GM11168 (cell line): ENCODE results near the gene EPHB3.

ENCODE experiments used
- in situ Hi-C: fragments of 300-500 bp; cut with MboI; formaldehyde crosslinking; loops from one replicate; pipeline ENCODE4 v1.12.0; 2022; ENCODE audit warnings: low sequenced_read_pairs; ENCODE audit not compliant: unreplicated experiment

The EPHB3 gene

GRCh38 chr3:184561061-184561912 is at the start of gene EPHB3:
Gene EPHB3, plus strand, starts transcription at chr3:184561785. Its CDS starts 451 bp downstream, at chr3:184562236.
- in situ Hi-C loops, result no loop called here

- in situ Hi-C loops, result no loop called here
These were observed 49.0 kb upstream of the EPHB3 start for GRCh38 chr3:184512621-184513020.

DNA sequence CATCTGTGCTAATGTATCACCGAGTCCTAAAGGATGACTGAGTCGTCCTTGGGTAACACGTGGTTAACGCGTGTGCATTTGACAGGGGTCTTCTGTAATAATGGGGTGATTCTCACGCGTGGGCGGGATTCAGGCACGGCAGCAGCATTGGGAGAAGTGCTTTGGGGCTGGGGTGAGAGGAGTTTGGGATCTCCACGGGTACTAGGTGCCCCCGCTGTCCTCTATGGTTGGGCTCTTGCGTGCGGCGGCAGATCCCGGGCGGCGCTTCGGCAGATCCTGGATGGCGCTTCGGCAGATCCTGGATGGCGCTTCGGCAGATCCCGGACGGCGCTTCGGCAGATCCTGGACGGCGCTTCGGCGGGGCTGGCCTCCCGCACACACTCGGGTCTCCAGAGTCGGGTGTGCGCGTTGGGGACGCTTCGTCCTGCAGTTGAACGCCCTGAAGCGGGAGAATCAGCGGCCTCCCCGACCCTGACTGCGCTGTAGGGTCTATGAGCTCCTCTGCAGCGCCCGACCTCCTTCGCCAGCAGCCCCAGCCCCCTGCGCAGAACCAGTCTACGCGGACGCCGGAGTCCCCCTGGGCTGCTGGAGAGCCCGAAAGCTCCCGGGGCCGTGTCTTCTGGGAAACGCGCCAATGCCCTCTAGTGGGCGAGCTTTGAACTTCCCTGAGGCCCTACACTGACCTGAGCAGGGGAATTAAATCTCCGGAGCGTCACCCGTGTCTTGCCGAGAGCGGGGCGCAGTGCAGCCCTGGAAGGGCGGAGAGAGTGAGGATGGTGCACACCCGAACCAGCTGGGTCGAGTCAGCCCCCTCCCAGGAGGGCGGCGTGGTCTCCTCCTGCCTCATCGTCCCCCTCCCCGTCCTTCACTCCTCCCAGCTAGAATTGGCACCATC is 48.1 kb upstream of the EPHB3 start:
- in situ Hi-C loops, result no loop called here

GRCh38 chr3:184514171-184514490 is 47.5 kb upstream of the EPHB3 start:
- in situ Hi-C loops, result no loop called here

DNA sequence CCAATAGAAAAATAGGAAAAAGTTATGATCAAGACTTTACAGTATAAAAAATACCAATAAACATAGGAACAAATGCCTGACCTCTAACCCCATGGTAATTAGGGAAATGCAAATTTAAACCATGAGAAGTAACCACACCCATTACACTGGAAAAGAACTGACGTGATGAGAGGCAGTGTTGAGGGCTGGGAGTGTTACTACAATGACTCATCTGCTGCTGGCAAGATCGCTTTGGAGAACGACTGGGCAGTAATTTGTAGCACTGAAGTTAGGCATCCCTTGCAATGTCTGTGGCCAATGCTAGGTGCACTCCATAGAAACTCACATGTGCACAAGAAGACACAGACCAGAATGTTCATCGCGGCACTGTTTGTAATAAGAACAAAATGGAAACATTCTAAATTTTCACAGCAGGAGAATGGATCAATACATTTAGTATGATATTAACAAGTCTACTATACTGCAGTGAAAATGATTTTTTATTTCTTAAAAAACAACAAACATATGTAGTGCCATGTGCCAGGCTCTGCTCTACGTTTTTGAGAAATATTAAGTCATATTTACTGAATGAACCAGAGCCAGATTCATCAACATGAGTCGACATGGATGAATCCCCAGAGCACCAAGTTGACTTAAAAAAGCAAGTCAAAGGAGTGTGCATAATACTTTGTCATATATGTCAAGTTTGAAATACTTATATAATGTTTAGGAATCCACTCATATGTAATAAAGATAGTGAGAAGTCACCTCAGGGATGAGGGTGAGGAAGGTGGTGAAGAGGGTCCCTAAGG is 37.6 kb upstream of the EPHB3 start:
- in situ Hi-C loops, result no loop called here

GRCh38 chr3:184524981-184525336 is 36.6 kb upstream of the EPHB3 start:
- in situ Hi-C loops, result no loop called here

GRCh38 chr3:184525337-184526087 is 36.1 kb upstream of the EPHB3 start:
- in situ Hi-C loops, result no loop called here

DNA sequence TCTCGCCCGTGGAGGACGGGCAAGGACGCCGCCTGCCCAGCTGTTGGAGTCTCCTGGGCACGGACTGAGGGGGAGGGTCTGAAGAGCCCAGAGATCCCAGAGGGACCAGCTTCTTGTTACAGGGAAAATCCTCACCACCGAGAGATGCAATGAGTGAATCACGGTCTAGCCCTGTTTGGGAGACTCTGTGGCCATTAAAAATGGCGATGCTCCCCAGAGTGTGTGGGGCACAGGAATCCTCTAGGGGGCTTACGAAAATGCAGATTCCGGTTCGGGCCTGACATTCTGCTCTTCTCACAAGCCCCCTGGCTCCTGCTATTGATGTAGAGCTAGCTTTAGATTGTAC is 35.5 kb upstream of the EPHB3 start:
- in situ Hi-C loops, result no loop called here

DNA sequence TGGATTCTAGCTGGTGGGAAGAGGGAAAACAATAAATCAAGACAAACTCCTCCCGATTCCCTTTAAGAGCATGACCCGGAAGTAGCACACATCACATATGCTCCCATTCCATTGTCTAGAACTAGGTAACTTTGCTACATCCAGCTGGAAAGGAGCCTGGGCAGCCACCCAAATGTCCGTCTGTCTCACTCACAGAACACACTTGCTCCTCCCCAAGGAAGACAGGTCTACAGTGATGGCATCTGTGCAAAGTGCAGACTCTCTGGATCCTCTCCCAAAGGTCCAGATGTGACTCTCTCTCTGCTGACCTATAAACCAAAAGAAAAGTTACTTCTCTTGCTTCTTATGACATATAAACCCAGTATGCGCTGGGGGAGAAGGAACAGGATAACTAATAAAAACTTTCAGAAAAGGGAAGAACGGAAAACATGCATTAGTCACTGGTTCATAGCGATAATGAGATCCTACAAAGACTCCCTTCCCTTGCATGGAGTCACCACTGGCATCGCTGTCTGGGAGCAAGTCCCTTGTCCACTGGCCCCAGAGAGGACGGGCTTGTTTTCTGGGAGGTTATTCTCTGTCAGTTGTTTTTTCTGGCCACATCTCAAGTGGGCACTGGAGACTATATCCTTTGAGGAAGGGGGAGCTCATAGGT is 29.8 kb upstream of the EPHB3 start:
- in situ Hi-C loops, result no loop called here

DNA sequence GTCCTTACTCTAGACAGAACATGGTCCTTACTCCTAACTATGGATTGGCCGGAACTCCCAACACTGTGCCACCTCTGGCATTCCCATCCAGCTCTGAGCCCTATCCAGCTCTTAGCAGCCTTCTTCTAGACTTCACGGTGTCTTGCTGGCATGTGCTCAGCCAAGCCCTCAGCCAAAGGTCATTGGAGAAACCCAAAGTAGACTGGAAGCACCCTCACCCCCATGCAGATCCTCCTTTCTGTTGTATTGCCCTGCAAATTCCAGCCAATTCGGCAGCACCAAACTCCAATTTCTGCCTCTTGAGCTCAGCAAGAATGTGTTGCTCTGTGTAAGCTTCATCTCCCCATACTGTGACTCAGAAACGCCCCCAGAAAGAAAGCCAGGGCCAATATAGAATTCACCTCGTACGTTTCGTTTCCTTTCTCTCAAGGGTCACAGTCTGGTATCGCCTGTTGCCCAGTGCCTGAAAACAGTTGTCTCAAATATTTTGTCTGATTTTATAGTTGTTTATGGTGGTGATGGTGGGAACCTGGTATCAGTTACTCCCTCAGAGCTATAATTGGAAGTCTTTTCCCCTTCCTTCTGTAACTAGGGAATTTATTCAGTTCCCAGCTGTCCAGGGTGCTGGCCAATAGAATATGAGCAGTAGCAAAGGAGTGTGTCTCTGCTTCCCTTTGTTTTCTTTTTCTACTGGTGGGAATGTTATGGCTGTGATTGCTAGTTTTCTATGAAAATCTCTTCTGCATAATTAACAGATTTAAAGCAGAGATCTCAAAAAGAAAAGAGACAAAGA is 28.4 kb upstream of the EPHB3 start:
- in situ Hi-C loops, result no loop called here

DNA sequence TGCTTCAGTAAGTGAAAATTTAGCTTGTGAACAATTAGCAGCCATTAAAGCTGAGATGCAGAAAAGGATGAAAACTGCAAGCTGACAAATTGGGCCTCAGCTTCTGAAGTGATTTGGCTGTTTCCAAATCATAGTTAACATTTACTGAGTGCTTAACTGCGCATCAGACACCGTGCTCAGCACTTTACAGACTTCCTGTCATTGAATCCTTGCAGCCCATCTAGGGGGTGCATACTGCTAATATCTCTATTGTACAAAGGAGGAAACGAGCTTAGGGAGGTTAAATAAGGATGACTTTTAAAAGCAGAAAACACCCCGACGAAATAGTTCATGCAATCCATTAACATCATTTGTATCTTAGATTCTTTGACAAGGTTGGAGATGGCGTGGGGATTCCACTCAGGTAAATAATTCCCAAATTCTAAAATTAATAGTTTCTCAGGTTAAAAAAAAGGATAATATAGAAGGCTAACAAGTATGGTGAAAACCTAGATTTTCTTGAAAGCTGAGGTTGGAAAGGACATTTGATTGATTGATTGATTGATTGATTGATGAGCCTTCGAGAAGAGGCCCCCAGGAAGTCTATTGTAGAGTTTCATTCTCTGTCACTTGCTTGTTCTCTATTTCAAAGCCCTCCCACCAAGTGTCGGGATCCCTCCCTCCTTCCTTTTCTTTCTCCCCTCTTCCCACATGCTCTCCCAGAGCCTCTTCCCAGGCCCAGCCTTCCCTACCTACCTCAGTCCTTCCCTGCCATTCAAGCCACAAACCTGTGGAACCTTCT is 23.5 kb upstream of the EPHB3 start:
- in situ Hi-C loops, result no loop called here

DNA sequence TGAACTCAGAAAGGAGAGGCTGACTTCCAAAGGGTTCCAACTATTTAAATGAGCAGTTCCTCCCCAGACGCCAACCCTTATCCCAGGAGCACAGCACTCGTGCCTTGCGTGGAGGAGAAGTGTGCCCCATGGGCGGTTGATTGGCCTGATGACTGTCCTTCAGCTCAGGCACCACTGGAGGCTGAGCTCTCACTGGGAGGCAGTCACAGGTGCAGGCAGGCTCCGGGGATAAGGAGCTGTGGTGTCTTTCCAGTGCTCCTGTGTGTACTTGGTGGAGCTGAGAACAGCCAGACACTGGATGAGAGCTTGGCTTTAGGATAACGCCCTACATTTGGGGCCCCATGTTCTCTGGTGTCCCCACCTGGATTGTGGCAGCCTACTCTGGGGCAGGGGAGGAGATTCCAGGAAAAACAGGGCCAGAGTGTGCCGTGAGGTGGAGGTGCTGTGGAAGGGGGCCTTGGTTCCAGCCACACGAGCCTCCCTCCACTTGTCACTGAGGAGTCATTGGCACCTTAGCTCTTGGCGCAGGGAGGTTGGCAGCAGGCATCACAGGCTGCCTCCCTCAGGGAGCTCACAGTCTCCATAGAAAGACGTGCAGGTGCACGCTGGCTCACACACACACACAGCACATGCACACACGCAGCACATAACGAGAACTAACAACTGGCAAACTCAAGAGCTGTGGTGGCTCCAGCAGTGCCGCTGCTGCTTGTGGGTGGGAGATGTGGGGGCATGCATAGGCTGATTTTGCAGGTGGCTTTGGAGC is 22.7 kb upstream of the EPHB3 start:
- in situ Hi-C loops, result no loop called here

DNA sequence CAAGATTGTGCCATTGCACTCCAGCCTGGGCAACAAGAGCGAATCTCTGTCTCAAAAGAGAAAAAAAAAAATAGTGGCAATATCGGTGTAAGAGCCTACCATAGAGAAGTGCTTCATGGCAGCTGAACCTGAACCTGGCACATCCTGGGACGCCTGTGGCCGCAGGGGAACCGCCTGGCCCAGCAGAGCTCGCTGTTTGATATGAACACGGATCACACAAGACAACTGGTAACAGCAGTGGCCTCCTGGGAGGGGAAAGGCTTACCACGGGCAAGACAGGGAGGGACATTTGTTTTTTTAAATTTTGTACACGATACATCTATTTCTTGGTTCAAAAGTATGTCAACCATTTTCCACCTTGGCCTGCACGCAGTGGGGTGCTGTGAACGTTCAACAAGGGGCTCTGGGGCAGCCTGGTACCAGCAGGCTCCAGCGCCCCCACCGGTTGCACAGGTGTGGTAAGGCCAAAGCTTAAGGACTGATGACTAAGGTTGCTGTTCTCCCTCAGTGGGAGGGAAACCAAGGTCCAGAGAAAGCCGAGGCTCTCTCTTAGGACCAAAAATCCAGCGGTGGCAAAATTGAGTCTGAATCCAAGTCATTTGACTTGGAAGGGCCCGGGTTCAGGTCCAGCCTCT is 21.7 kb upstream of the EPHB3 start:
- in situ Hi-C loops, result no loop called here

DNA sequence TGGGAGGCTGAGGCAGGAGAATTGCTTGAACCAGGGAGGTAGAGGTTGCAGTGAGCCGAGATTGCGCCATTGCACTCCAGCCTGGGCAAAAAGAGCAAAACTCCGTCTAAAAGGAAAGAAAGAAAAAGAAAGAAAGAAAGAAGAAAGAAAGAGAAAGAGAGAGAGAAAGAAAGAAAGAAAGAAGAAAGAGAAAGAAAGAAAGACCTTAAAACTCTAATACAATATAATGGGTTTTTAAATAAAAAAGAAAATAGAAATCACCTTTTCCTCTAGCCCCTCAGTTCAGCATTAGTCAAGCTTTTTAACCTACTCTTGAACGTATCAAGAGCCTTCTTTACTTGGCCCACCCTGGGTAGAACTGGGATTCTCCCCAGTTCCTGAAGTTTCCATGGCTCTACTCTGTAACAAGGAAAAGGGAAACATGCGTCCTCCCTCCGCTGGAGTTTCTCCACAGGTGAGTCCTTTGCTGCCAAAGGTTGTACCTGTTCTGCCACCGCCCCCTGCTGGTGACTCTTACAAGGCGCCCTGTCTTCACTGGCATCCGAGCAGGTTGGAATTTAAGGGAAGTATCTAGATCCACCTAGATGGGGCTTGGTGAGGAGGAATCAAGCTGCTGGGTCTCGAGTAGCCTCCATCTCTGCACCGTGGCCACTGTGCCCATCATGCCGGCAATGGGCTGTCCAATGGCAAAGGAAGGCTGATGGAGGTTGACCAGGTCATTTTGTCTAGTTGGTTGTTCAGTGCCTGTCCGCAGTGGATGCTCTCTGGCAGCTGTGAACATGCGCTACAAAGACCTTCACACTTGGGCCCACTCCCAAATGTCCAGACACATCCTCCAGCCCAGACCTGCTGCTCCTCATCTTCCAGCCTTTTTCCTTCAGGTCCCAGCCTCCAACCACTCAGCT is 20.6 kb upstream of the EPHB3 start:
- in situ Hi-C loops, result no loop called here

DNA sequence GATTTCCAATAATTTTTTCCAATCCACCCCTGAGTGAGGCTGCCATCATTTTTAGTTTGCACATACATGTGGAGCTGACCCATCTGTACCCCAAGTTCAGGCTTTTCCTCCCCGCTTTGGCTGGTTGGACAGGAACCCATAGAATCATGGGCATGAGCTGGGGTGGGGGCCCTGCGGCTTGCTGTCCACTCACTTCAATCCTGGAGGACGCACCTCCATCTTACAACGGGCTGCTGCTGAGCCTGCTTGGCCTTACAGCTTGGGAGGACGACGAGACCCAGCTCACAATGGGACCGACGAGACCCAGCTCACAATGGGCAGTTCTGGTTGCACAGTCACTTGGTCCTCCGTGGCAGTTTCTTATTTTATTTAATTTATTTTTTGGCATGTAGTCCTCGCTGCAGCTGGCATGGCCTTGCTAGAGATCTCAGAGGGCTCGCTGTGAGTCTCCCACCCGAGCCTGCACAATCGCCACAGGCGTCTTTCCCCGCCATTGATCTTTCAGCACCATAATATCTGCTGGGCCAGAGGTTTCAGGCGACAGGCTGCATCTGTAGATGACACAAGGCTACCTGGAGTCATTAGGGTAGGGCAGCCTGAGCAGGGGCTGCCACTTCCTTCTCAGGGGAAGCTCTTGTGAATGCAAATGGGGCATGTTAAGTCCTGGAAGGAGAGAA is 19.6 kb upstream of the EPHB3 start:
- in situ Hi-C loops, result no loop called here
